GM20000 (cell line): Measurements from ENCODE around the gene TTLL10.
A peak's percentile ranks its signal among the peaks of the same experiment; 100 is the strongest.

Experiments
- DNase-seq: peaks from one replicate; pipeline ENCODE4 v3.0.0; 2012; ENCODE audit warnings: low spot score
- TF ChIP-seq, protein P1 (sequence below): IDR thresholded peaks from 2 replicates; pipeline ENCODE4 v1.5.1; 2012; ENCODE audit warnings: mild to moderate bottlenecking, control low read depth; ENCODE audit errors: extremely low read depth, missing control alignments

Gene TTLL10

DNA sequence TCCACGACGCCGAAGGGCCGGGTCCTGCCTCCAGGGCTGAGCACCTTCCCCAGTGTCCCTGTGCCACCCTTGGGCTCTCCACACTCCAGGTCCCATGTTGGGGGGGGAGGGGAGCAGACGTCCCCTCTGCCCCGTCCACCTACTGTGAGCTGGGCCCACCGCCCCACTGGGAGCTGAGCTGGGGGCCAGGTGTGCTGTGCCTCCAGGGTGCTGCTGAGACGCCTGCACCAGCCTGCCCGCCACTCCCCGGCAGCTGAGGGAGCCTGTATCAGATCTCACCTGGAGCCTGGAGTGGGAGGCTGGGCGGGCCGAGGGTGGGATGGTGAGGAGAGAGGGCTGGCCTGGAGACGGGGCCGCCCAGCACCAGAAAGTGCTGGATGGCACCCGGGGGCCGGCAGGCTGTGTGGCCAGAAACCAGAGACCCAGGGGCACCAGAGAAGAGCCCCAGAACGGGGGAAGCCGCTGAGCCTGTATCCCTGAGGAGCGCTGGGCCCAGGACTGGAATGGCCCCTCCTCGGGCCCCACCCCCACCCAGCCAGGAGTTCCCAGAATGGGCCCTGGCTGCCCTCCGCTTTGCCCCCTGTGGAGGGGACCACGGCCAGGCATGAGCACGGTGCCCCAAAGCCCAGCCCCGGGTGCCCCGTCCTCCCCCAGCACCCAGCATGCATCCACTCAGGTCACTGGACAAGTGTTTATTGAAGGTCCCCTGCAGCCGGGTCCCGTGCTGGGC lies 29.3 kb downstream of the TTLL10 start:
- DNase-seq, result no peak

DNA sequence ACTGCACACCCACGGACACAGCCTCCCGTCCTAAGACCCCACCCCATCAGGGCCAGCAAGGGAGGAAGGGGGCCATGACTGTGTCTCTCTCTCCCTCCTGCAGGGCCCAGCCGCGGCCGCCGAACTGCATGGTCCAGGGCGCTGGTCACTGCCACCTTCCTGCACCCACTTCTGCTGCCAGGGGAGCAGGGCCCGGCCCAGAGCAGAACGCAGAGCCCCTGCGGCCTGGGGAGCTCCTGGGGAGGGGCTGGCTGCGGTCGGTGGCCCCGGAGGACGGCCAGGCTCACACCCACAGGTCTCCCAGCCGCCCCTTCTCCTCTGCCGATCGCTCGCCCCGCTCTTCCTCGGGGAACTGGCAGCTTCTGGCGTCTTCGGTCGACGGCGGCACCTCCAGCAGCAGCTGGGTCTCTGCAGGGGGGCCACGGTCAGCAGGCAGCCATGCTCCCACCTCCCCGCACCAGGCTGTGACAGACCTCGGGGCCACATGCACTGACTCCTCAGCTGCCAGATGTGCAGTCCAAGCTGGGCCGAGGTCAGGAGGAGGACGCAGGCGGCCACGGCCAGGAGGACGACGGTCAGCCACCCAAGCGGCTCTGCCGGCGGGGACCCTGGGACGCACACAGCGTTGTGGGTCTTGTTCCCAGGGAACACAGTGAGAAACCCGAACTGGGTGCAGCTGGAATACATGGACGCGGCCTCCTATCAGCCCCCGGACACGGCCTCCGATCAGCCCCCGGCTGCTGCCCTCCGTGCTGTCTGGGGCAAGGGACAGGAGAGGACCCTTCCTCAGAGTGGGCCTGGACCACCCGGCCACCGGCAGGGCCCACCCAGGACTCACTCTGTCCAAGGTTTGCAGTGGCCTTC lies 30.1 kb downstream of the TTLL10 start:
- TF ChIP-seq, protein P1, sequence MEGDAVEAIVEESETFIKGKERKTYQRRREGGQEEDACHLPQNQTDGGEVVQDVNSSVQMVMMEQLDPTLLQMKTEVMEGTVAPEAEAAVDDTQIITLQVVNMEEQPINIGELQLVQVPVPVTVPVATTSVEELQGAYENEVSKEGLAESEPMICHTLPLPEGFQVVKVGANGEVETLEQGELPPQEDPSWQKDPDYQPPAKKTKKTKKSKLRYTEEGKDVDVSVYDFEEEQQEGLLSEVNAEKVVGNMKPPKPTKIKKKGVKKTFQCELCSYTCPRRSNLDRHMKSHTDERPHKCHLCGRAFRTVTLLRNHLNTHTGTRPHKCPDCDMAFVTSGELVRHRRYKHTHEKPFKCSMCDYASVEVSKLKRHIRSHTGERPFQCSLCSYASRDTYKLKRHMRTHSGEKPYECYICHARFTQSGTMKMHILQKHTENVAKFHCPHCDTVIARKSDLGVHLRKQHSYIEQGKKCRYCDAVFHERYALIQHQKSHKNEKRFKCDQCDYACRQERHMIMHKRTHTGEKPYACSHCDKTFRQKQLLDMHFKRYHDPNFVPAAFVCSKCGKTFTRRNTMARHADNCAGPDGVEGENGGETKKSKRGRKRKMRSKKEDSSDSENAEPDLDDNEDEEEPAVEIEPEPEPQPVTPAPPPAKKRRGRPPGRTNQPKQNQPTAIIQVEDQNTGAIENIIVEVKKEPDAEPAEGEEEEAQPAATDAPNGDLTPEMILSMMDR, result no peak
- no peak for DNase-seq

More for the DNA sequence above, 29.3 kb downstream of the TTLL10 start:
- TF ChIP-seq, protein P1, result no peak

DNA sequence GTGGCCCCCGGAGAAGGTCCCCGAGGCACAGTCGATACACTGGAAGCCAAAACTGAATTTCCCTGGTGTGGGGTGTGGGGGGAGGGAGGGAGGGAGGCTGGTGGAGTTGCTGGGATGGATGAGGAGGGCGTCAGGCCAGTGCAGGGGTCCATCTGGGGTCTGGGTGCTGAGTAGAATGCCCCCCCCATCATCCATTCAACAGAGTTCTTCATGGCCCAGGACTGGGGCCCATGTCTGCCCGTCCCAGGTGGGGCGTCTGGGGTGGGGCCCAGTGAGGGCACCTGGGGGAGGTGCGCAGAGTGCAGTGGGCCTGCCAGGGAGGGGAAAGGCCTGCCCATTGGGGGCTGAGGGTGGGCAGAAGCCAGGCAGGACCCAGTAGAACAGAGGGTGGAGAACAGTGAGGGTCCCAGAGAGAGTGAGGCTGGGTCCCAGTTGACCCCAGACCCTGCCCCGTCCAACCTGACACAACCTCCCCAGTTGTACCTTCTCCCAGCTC lies 30.8 kb downstream of the TTLL10 start:
- TF ChIP-seq, protein P1, result no peak
- DNase-seq, result no peak

DNA sequence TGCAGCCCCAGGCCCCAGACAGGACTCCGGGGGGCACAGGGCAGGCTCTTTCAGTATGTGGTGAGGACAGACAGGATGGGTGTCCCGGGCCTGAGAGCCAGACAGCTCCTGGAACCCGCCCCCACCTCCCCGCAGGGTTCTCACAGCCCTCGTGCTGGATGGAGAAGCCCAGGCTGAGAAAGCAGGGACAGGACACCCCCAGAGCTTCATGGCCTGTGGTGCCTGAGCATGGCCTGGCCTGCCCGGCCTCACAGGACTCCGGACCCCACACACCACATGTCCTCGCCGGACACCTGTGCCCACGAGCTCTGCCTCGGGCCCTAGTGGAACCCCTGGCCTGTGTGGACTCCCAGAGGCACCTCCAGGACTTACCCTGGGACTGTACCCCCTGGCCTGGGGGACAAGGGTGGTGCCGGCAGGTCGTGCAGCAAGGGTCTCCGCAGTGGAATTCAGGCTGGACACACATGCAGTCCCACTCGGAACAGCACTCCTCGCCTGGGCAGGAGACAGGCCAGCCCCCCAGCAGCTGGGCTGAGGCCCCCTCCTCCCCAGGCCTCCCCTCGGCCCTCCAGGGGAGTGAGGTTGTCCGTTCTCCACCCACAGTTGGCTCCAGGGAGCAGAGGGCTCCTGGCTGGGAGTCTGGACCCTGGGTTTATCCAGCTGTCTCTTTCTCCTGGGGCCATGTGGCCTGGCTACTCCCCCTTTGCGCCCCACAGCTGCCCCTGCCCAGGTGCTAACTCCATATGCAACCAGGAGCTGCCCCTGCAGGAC lies 31.5 kb downstream of the TTLL10 start:
- TF ChIP-seq, protein P1, result no peak
- no peak for DNase-seq

DNA sequence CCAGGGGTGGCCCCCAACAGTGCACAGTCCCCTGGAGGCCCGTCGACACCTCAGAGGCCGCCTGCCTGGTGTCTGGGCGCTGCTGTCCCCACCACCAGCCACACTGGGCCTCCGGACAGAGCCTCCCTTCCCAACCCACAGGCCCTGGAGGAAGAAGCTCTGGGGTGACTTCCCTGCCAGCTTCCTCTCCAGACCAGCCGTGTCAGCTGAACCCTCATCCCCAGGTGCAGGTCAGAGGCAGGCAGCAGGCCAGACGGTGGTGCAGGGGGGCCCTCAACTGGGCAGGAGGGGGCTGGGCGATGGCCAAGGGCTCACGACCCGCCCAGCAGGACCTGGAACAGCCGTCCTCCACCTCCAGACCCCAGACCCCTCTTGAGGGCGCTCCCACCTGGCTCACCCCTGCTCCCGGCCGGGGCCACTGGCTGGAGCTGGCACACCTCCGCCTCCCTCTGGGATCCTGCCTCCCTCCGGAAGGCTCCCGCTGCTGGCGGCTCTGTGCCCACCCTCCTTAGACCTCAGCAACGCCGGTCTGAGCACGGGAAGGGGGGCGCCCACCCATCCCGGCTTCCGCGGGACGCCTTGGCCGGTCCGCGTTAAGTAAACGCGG lies 32.2 kb downstream of the TTLL10 start:
- TF ChIP-seq, protein P1, result no peak
- peak; percentile 66 for DNase-seq

DNA sequence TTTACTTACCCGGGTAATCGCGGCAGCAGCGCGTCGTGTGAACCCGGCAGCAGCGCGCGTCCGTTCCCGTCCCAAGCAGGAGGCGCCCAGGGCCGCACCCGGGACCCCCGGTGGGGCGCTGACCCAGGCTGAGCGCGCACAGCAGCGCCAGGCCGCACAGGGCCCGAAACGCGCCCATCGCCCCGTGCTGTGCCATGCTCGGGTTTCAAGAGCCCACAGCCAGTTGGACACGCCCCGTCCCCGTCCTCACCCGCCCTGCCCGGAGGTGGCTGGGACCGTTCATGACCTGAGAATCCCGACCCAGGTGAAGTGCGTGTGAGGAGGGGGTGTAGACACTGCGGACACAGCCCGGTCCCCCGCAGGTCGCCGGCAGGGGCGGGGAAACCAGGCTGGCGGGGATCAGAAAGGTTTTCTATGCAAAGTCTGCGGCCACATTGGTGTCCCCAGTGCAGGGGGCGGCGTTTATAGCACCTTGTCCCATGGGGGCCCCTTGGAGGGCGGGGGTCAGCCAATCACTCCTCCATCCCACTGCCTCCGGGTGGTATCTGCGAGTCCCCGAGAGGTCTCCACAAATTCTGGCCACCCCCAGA lies 32.8 kb downstream of the TTLL10 start, which contains the start of gene TNFRSF18:
TNFRSF18 (minus strand) TSS at position 217 of the 590 bp plus-strand sequence; CDS start at position 196, 21 bp downstream.
- DNase-seq, result peak; percentile 75
- TF ChIP-seq, protein P1, result no peak
